IPS DF 6.9 (cell line): Measurements from ENCODE around the gene CDH4.

Source experiments
- DNase-seq: peaks from one replicate; pipeline ENCODE4 v3.0.0-alpha.2; 2013; ENCODE audit warnings: low read depth, low spot score
- H3K27ac ChIP-seq: one replicate; pipeline ENCODE4 v1.5.1; 2013; ENCODE audit warnings: low read length, control low read depth
- H3K27me3 ChIP-seq: 2 replicates; pipeline ENCODE4 v1.6.1; 2013; ENCODE audit warnings: mild to moderate bottlenecking, low read length; ENCODE audit not compliant: control insufficient read depth, insufficient read depth
- H3K36me3 ChIP-seq: 2 replicates; pipeline ENCODE4 v1.6.1; 2013; ENCODE audit warnings: low read length; ENCODE audit not compliant: control insufficient read depth, insufficient read depth
- H3K4me1 ChIP-seq: 2 replicates; pipeline ENCODE4 v1.6.1; 2013; ENCODE audit warnings: low read length; ENCODE audit not compliant: control insufficient read depth, insufficient read depth
- H3K4me3 ChIP-seq: 2 replicates; pipeline ENCODE4 v1.5.1; 2013; ENCODE audit warnings: mild to moderate bottlenecking, low read length
- H3K9me3 ChIP-seq: 2 replicates; pipeline ENCODE4 v1.6.1; 2013; ENCODE audit warnings: low read length, inconsistent platforms; ENCODE audit not compliant: control insufficient read depth, insufficient read depth
- WGBS: extraction: QIAGEN DNeasy Blood & Tissue Kit; methylation state at CpG from one replicate; pipeline ENCODE4 v1.1.7; 2013; ENCODE audit warnings: mixed read lengths, missing lambda C conversion rate; ENCODE audit not compliant: insufficient read length, insufficient coverage; 5-methylcytosine and 5-hydroxymethylcytosine counted together

CDH4 gene

DNA sequence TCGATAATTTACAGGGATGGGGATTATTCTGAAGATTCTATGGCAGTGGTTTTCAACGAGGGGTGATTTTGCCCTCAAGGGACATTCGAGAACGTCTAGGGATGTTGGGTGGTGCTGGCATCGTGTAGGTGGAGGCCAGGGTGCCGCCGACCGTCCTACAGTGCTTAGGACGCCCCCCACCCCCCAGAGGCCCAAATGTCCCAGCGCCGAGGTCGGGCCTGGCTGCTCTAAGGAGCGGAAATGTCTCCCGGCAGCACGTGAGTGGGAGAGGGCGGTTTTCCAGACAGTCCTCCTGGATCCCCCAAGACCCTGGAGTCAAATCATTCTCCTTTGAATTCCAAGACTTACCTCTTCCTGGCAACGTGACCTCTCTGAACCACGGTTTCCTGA, 101.9 kb downstream of the CDH4 start:
- WGBS = no CpG with 5 or more reads among the region's 18 CpGs
- H3K27ac ChIP-seq = no peak overlapping the region
- DNase-seq = no peak
- no peaks in the 10 kb centered on the region for H3K9me3 ChIP-seq
- H3K4me1 ChIP-seq = peaks cover 1% of the 10 kb centered on the region; the same call in 1 of the 2 replicates
- H3K27me3 ChIP-seq = no peaks in the 10 kb centered on the region
- no peaks in the 10 kb centered on the region for H3K36me3 ChIP-seq
- H3K4me3 ChIP-seq = no peak overlapping the region

DNA sequence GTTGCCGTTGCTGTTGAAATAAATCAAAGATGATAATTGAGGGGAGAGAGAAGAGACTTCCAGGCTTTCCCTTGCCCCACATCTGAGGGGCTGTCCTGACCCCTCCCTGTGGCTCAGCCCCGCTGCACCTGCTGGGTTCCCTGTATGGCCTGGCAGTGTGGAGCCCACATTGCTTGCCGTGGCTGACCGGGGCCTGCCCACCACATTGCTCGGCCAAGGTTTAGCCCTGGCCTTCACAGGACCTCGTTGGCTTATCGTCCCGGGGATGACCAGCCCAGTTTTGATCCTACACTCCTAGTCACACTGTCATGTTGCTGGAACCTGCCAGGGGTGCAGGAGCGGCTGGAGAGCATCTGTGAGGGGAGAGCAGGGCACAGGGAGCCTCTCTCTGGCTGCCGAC, 102.4 kb downstream of the CDH4 start:
- no CpG with 5 or more reads among the region's 10 CpGs for WGBS
- peaks cover 1% of the 10 kb centered on the region; the same call in 1 of the 2 replicates for H3K4me1 ChIP-seq
- H3K27me3 ChIP-seq = peaks cover 2% of the 10 kb centered on the region; the same call in 1 of the 2 replicates

DNA sequence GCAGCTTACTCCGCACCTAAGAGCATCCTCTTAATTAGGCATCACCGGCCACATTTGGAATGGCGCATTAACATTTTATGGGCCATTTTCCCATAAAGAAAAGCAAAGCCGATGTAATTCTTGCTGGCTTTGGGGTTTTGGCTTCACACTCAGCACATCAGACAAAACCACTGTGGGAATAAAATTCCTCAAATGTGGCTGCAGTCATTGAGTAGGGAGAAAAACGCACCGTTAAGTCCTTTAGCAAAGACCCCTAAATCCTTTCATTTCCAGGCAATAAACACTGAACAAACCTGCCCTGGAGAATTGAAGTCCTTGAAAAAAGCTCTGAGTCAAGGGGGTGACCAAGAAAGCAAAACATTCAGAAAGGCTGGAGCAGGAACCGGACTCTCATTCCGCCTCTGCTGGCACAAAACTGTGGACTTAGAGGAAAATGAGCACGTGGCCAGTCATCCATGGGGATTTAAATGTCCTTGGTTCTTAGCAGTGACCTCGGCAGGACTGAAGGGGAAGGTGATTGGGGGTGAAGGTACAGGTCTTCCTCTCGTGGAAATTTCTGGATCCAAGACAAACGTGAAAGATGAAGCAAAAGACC, 102.9 kb downstream of the CDH4 start:
- Histone ChIP-seq H3K27me3 (peaks cover 3% of the 10 kb centered on the region; the same call in 1 of the 2 replicates), H3K27ac (no peak overlapping the region), H3K4me3 (no peak overlapping the region), H3K9me3 (no peaks in the 10 kb centered on the region), H3K36me3 (no peaks in the 10 kb centered on the region), H3K4me1 (no peaks in the 10 kb centered on the region; the same call in 1 of the 2 replicates)
- no CpG with 5 or more reads among the region's 12 CpGs for WGBS
- DNase-seq = no peak

More for the DNA sequence above, 102.4 kb downstream of the CDH4 start:
- Histone ChIP-seq H3K27ac (no peak overlapping the region), H3K4me3 (no peak overlapping the region), H3K9me3 (no peaks in the 10 kb centered on the region), H3K36me3 (no peaks in the 10 kb centered on the region)
- DNase-seq = no peak

DNA sequence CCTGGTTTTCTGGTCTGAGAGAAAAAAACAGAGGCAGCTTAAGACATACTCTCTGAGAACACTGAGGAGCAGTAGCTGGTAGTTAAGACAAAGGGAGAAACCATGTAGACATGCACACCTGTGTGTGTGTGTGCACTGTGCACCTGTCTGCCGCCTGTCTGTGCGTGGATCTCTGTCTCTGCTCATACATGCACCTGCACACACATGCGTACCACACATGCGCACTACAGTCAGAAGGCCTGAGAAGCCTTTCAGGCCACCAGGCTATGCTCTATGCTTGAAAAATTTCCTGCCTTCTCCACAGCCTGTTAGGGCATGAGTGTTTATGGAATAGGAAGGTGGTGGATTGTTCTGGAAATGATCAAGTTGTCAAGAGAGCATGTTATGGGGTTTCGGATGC, 103.5 kb downstream of the CDH4 start:
- Histone ChIP-seq H3K4me3 (no peak overlapping the region), H3K36me3 (no peaks in the 10 kb centered on the region), H3K27me3 (peaks cover 4% of the 10 kb centered on the region; the same call in 1 of the 2 replicates), H3K27ac (no peak overlapping the region), H3K4me1 (no peaks in the 10 kb centered on the region; the same call in 1 of the 2 replicates), H3K9me3 (no peaks in the 10 kb centered on the region)
- no peak for DNase-seq
- no CpG with 5 or more reads among the region's 5 CpGs for WGBS

DNA sequence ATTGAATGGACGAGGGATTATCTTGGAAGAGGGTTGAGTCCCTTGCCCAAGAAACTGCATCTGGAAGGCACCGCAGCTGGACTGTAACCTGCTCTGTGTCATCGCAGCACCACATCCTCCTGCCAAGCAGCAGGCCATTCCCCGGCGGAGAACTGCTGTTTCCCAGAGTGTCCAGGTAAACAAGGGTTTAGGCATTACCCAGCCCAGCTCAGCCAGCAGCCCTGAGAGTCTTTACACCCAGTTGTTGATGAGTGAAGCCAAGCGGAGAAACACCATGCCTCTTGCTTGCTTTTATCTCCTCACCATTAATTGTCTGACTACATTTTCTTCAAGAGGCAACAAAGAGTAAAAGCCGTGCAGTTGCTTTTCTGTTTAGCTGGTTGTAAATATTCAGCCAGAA, 104.1 kb downstream of the CDH4 start:
- Histone ChIP-seq H3K4me3 (no peak overlapping the region), H3K9me3 (no peaks in the 10 kb centered on the region), H3K4me1 (no peaks in the 10 kb centered on the region; the same call in 1 of the 2 replicates), H3K27me3 (peaks cover 4% of the 10 kb centered on the region; the same call in 1 of the 2 replicates), H3K36me3 (no peaks in the 10 kb centered on the region), H3K27ac (no peak overlapping the region)
- DNase-seq = no peak
- no CpG with 5 or more reads among the region's 7 CpGs for WGBS

DNA sequence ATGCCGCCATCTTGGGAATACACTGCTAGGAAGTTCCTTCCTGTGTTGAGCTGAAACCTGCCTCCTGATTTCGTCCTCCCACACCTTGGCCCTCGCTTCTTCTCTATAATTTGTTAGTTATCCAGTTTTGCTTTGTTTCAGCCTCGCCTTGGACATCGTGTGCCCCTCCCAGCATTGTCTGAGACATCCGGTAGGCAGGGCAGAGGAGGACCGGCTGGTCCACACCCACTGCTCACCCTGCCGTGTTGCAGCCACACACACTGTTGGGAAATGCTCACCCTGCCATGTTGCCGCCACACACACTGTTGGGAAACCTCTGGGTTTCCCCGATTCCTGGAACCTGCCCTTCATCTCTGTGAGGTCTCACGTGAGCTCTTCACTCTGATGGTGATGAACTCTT, 105.1 kb downstream of the CDH4 start:
- Histone ChIP-seq H3K4me3 (no peak overlapping the region), H3K9me3 (no peaks in the 10 kb centered on the region), H3K27ac (no peak overlapping the region), H3K36me3 (no peaks in the 10 kb centered on the region), H3K4me1 (no peaks in the 10 kb centered on the region; the same call in 1 of the 2 replicates), H3K27me3 (peaks cover 4% of the 10 kb centered on the region; the same call in 1 of the 2 replicates)
- DNase-seq = no peak
- WGBS = no CpG with 5 or more reads among the region's 11 CpGs

DNA sequence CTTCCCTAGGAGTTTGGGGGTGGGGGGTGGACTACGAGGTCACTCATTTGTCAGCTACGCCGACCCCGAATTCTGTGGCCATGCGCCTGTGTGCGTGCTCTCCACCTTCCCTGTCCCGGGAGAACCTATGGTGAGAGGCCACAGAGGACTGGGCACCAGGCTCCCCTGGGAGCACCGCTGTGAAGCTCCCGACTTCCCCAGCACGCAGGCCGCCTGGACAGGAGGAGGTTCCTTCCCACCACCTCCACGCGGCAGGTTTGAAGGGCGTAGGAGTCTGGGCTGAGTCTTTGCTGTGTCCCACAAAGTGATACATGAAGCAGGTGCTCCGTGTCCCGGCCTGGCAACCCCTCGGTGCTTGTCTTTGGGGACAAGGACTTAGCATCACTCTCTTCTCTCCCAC, 107.2 kb downstream of the CDH4 start:
- no peak overlapping the region for H3K4me3 ChIP-seq
- H3K27me3 ChIP-seq = peaks cover 4% of the 10 kb centered on the region; the same call in 1 of the 2 replicates
- H3K4me1 ChIP-seq = no peaks in the 10 kb centered on the region; the same call in 1 of the 2 replicates
- no peak overlapping the region for H3K27ac ChIP-seq
- WGBS = no CpG with 5 or more reads among the region's 17 CpGs
- DNase-seq = no peak
- H3K9me3 ChIP-seq = no peaks in the 10 kb centered on the region
- no peaks in the 10 kb centered on the region for H3K36me3 ChIP-seq

DNA sequence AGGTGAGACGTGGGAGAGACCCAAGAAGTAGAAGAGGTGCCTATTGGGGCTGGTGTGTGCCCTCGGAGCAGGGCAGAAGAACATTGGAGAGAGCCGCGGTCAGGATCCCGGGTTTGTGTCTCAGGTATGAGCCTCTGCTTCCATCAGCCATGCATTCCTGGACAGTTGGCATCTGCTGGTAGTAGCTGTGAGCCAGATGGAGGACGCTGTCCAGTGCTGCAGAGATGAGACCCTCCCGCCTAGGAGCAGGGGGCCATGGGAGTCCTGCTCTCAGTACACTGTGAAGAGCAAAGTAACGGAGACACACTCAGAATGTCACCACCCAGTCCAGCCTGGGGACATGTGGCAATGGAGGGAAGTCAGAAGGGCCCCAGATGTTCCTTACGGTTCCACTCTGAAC, 108.2 kb downstream of the CDH4 start:
- Histone ChIP-seq H3K36me3 (no peaks in the 10 kb centered on the region), H3K27ac (no peak overlapping the region), H3K9me3 (no peaks in the 10 kb centered on the region), H3K4me3 (no peak overlapping the region), H3K27me3 (peaks cover 4% of the 10 kb centered on the region; the same call in 1 of the 2 replicates), H3K4me1 (no peaks in the 10 kb centered on the region; the same call in 1 of the 2 replicates)
- no peak for DNase-seq
- WGBS = no CpG with 5 or more reads among the region's 9 CpGs

DNA sequence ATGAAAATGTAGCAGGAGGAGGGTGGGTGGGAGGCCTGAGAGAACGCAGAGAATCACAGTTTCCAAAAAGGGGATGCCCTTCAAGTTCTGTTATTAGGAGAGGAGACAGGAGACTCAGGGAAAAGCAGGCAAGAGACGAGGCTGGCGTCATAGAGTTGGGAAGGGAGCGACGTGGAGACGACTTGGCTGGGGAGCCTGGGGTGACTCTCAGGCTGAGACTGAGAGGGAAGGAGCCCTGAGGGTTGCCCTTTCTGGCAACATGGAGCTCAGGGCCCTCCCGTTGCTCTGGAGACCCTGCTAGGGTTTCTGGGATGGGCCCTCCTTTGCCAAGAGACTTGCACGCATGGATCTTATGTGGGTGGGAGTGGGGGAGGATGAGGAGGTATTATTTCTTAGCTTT, 108.9 kb downstream of the CDH4 start:
- Histone ChIP-seq H3K4me1 (no peaks in the 10 kb centered on the region; the same call in 1 of the 2 replicates), H3K27ac (no peak overlapping the region), H3K4me3 (no peak overlapping the region), H3K27me3 (peaks cover 4% of the 10 kb centered on the region; the same call in 1 of the 2 replicates), H3K36me3 (no peaks in the 10 kb centered on the region), H3K9me3 (no peaks in the 10 kb centered on the region)
- no CpG with 5 or more reads among the region's 8 CpGs for WGBS
- DNase-seq = no peak

DNA sequence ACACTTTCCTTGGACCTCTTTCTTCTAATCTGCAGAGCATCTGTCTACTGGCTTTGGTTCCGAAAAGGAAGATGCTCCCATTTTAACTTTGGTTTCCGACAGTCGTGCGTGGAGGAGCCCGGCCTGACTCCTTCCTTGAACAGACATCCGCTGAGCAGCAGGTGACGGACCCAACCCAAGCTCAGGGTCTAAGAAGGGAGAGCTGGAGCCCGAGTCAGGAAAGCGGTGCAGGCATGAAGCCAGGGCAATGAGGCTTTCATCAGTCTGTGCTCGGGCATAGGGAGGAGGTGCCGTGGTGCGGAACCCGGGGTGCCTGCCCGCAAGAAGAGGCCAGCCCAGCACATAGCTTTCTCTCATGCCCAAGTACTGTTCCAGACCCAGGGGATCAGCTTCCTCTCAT, 109.4 kb downstream of the CDH4 start:
- no CpG with 5 or more reads among the region's 14 CpGs for WGBS
- Histone ChIP-seq H3K27me3 (peaks cover 4% of the 10 kb centered on the region; the same call in 1 of the 2 replicates), H3K4me1 (no peaks in the 10 kb centered on the region; the same call in 1 of the 2 replicates), H3K4me3 (no peak overlapping the region), H3K27ac (no peak overlapping the region), H3K36me3 (no peaks in the 10 kb centered on the region), H3K9me3 (no peaks in the 10 kb centered on the region)
- DNase-seq = no peak

DNA sequence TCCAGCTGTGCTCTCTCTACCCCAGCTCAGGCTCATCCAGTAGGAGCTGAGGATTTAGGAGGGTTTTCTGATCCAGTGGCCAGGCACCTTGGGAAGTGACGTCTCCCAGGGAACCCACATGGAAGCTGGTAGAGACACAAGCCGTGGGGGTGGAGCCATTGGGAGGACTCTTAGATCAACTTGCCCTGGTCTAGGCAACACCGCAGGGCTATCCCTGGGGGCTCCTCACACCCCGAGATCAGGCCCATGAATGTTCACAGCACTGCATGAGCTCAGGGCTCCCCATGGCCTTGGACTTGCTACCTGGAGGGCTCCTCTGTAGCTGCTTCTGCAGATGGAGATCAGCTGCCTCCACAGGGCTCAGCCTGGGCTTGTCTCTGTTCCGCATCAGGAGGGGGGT, 112.1 kb downstream of the CDH4 start:
- peaks cover 4% of the 10 kb centered on the region; the same call in 1 of the 2 replicates for H3K27me3 ChIP-seq

More for the DNA sequence above, 112.1 kb downstream of the CDH4 start:
- no peak for DNase-seq
- no peak overlapping the region for H3K27ac ChIP-seq
- no CpG with 5 or more reads among the region's 5 CpGs for WGBS
- no peaks in the 10 kb centered on the region for H3K9me3 ChIP-seq
- no peak overlapping the region for H3K4me3 ChIP-seq
- no peaks in the 10 kb centered on the region for H3K4me1 ChIP-seq
- no peaks in the 10 kb centered on the region for H3K36me3 ChIP-seq
